Fibroblast of skin of abdomen (primary cell): ENCODE data around the gene ZNF175.
A peak's percentile ranks its signal among the peaks of the same experiment; 100 is the strongest.

Experiments used
- DNase-seq: peaks from one replicate; pipeline ENCODE4 v3.0.0-alpha.2; 2013

Gene ZNF175

GRCh38 chr19:51550848-51551672, 20.0 kb upstream of the ZNF175 start:
- DNase-seq = no peak

GRCh38 chr19:51551673-51552432, 19.2 kb upstream of the ZNF175 start:
- DNase-seq = no peak

GRCh38 chr19:51552608-51552995, 18.5 kb upstream of the ZNF175 start:
- no peak for DNase-seq

DNA sequence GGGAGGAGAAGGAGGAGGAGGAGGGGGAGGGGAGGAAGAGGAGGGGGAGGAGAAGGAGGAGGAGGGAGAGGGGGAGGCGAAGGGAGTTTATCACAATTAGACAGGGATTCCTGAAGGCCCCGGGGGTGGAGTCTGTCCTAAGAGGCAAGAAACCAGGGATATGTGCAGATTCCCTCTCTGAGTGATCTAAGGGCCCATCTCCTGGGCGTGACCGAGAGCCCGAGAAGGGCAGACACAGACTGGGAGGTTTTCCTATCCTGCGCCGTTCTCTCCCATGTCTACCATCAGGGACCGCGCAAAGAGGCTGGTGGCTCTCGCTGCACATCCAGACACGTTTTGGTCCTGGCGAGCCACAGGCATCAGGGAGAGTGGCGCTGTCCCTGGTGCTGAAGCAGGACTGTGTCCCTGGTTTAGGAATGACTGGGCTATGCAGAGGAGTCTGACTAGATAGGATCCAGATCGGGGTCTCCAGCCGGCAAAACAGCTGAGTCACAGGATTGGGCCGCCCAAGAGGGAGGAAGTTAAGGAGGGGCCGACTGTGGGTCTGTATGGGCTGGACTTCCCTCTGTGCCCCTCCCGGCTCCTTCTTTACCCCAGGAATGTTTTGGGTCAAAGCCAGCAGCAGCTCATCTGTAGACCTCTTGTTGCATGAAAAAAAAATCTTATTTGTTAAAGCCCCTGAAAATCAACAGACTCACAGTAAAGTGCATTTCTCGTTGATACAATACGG, 17.9 kb upstream of the ZNF175 start:
- peak; percentile 58 for DNase-seq

DNA sequence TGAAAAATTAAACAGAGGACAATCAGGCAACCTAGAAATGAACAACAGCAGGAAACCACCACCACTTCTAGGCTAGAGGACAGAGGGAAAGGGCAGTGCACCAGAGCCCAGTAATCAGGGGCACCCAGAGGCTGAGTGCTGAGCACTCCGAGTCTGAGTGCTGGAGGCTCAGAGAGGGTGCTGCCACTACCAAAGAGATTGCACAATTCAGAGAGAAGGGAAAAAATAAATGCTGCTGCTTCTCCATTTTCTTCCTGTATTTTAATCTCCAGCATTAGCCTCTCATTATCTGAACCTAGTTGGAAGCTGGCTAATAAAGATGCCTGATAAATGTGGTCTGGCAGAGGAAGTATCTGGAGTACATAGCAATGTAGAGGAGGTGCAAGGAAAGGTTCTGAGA, 11.8 kb upstream of the ZNF175 start:
- DNase-seq = no peak

- no peak for DNase-seq
Measured at GRCh38 chr19:51560339-51560738, 10.7 kb upstream of the ZNF175 start.

DNA sequence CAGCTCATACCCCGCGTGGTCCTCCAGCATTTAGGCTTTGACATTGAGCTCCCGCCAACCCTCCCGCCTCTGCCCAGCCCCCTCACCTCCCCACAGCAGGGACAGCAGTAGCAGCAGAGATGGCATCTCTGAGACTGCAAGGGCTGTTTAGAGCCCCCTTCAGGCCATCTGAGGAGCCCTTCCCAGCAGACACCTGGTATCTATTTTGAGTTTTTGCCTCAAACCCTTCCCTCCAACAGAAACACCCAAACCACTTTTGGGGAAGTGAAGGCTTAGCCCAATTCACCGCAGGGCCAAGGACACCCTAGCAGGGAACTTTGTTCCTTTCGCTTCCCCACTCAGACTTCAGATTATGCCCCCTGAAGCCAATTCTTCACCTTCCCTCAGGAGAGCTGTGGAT, 6.3 kb upstream of the ZNF175 start:
- DNase-seq = no peak

- no peak for DNase-seq
Measured at GRCh38 chr19:51565583-51565982, 5.5 kb upstream of the ZNF175 start.

GRCh38 chr19:51566489-51567100, 4.5 kb upstream of the ZNF175 start:
- no peak for DNase-seq

DNA sequence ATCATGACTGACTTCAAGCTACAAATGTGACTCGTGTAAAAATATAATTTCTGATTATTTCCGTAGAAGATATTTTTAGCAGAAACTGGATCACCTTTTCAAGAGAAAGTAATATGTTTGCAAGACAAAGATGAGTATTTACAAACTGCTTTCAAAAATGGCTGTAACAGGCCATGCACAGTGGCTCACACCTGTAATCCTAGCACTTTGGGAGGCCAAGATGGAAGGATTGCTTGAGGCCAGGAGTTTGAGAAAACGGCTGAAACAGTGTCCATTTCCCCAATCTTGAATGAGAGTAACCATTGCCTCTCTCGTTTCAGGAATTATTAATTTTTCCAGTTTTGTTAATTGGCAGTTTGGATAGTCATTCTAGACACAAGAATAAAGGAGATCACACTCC, 3.5 kb upstream of the ZNF175 start:
- no peak for DNase-seq

GRCh38 chr19:51568456-51568855, 2.6 kb upstream of the ZNF175 start:
- no peak for DNase-seq

DNA sequence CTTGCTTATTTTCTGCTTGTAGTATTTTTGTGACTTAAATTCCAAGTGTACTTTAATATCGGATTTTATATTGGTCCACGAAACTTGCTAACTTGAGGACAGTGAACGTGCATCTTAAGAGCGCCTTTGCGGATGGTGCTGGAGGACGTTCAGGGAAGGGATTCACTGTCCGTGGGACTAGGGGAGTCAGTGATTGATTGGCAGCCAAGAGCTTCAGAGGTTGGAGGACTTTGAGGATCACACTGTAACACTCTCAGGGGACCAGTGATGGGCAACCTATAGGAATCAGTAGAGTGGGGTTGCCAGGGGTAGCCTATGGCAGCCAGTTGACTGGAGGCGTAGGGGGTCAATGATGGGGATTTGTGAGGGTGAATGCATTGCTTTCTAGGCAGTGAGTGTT, 516 bp downstream of the ZNF175 start:
- DNase-seq = no peak

GRCh38 chr19:51572410-51572809, 1.3 kb downstream of the ZNF175 start:
- DNase-seq = no peak

- peak; percentile 30 for DNase-seq
Measured at GRCh38 chr19:51572908-51573307, 1.8 kb downstream of the ZNF175 start.

DNA sequence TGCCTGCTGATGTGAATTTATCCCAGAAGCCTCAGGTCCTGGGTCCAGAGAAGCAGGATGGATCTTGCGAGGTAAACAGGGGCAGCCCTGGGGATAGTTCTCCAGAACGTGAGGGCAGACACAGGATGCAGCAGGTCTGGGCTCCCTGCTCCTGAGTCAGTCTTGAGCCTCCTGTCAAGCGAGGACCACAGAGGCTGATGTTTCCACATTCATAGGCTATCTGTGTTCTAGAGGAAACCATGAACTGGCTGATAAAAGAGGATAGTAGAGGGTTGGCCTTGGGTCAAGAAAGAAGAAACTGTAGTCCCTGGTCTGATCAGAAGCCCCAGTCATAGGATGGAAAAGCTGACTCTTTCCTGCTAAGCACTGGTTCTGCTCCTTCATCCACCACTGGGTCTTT, 2.2 kb downstream of the ZNF175 start:
- DNase-seq = no peak

GRCh38 chr19:51576850-51577249, 5.8 kb downstream of the ZNF175 start:
- no peak for DNase-seq

DNA sequence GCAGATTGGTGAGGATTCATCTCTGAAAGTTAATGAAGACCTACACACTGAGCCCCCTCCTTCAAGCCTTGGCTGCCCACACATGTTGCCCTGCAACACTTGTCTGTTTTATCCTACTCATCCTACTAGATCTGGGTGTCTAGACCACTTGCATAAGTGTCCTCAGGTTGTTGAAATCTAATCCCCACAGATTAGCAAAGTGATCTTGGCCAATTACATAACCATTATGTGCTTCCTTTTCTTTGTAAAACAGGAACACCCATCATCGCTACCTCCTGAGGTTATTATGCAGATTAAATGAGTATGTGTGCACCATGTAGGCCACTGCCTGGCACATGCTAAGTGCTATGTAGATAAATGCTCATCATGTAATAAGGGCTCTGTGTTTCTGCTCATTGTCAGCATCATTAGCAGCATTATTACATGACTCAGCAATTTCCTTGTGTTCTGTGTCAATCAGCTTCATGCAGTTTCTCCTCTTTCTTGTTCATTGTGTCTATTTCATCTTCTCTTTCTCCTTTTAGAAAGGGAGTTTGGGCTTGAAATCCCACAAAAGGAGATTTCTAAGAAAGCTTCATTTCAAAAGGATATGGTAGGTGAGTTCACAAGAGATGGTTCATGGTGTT, 15.1 kb downstream of the ZNF175 start:
- DNase-seq = no peak

- DNase-seq = no peak
Measured at GRCh38 chr19:51586799-51587198, 15.7 kb downstream of the ZNF175 start.

GRCh38 chr19:51587264-51588191, 16.4 kb downstream of the ZNF175 start:
- DNase-seq = no peak

DNA sequence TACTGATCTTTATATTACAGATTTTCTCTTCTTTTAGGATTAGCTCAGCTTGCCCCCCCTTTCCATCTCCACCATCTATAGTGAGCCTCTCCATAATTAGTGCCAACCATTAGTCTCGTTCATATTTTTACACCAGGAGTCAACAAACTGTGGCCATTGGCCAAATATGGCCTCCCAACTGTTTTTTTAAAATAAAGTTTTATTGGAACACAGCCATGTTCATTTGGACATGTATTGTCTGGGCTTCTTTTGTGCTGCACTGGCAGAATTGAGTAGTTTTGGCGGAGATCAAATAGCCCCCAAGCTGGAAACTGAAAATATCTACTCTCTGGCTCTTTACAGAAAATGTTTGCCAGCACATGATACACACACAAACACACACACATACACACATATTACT, 18.4 kb downstream of the ZNF175 start:
- DNase-seq = no peak

DNA sequence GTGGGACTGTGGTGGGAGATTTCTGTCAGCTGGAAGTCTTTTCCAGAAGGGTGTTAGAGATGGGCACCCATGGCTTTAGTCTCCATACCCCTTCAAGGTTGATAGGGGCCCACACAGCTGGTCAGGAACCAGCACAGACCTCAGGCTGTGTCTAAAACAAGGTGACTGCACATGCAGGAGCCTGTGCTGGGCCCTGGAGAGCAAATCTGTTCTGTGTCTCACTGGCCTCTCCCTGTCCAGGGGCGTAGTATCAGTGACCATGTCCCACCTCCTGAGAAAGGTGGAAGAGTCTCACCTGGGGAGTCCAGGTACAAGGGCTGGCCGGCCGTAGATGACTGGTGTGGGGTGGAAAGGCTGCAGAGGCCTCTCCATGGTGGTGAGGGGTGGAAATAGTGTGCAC, 19.4 kb downstream of the ZNF175 start:
- DNase-seq = no peak
